Ecto neural progenitor cell (in vitro differentiated cells): ENCODE data around the gene LRRC37B.
"Not testable (repeated sequence)": the region's sequence is repeated elsewhere in the genome, so short reads cannot be mapped to it uniquely, and the experiment has no call there.

Experiments
- DNase-seq: peaks from one replicate; pipeline ENCODE4 v3.0.0-alpha.2; 2018; ENCODE audit warnings: low spot score

LRRC37B gene

GRCh38 chr17:32006957-32007462 is at the start of gene LRRC37B:
Gene LRRC37B (plus strand): TSS chr17:32007383. CDS start chr17:32021393, 14,010 bp downstream.
- DNase-seq: peak; percentile 96

- not testable (repeated sequence) for DNase-seq
Measured at GRCh38 chr17:31964131-31964530, 43.1 kb upstream of the LRRC37B start.

- no peak for DNase-seq
Measured at GRCh38 chr17:31967648-31968047, 39.5 kb upstream of the LRRC37B start.

- DNase-seq: not testable (repeated sequence)
Measured at GRCh38 chr17:31970416-31970815, 36.8 kb upstream of the LRRC37B start.

- DNase-seq: not testable (repeated sequence)
Measured at GRCh38 chr17:31974269-31975071, 32.7 kb upstream of the LRRC37B start.

- DNase-seq: not testable (repeated sequence)
Measured at GRCh38 chr17:31975391-31975790, 31.8 kb upstream of the LRRC37B start.

- not testable (repeated sequence) for DNase-seq
Measured at GRCh38 chr17:31991821-31992220, 15.4 kb upstream of the LRRC37B start.

GRCh38 chr17:31997005-31997404 is 10.2 kb upstream of the LRRC37B start:
- DNase-seq: no peak

- peak; percentile 76 for DNase-seq
Measured at GRCh38 chr17:32007463-32008298, 498 bp downstream of the LRRC37B start.

GRCh38 chr17:32009262-32009542 is 2.0 kb downstream of the LRRC37B start:
- DNase-seq: no peak

- no peak for DNase-seq
Measured at GRCh38 chr17:32010114-32010513, 2.9 kb downstream of the LRRC37B start.

GRCh38 chr17:32015245-32016013 is 8.2 kb downstream of the LRRC37B start:
- no peak for DNase-seq

GRCh38 chr17:32016231-32016630 is 9.0 kb downstream of the LRRC37B start:
- DNase-seq: no peak

GRCh38 chr17:32019228-32019627 is 12.0 kb downstream of the LRRC37B start:
- DNase-seq: no peak

GRCh38 chr17:32020943-32021614 is 13.9 kb downstream of the LRRC37B start:
- no peak for DNase-seq

- no peak for DNase-seq
Measured at GRCh38 chr17:32021615-32021955, 14.4 kb downstream of the LRRC37B start.

GRCh38 chr17:32022554-32022953 is 15.4 kb downstream of the LRRC37B start:
- DNase-seq: not testable (repeated sequence)

- DNase-seq: not testable (repeated sequence)
Measured at GRCh38 chr17:32027271-32027670, 20.1 kb downstream of the LRRC37B start.

GRCh38 chr17:32033223-32033622 is 26.0 kb downstream of the LRRC37B start:
- DNase-seq: no peak

- DNase-seq: not testable (repeated sequence)
Measured at GRCh38 chr17:32033812-32034211, 26.6 kb downstream of the LRRC37B start.

- DNase-seq: not testable (repeated sequence)
Measured at GRCh38 chr17:32040246-32040645, 33.1 kb downstream of the LRRC37B start.
